ENCODE data around the gene NR2C2.
A peak's percentile ranks its signal among the peaks of the same experiment; 100 is the strongest.
"Not testable (repeated sequence)": the region's sequence is repeated elsewhere in the genome, so short reads cannot be mapped to it uniquely, and the experiment has no call there.

The NR2C2 gene
- total RNA-seq, result 113 to 220 reads per million in 2 experiments

GRCh38 chr3:14947100-14947885 lies at the start of gene NR2C2:
Gene NR2C2 (plus strand): TSS chr3:14947583. CDS start chr3:15003915, 56,332 bp downstream.
- DNase-seq (ENCODE audit: low read depth), result peak; percentile 85

- no peak for DNase-seq (ENCODE audit: low read depth)
Observed at GRCh38 chr3:14898929-14899328, 48.5 kb upstream of the NR2C2 start.

- DNase-seq (ENCODE audit: low read depth), result no peak
Observed at GRCh38 chr3:14899993-14900618, 47.3 kb upstream of the NR2C2 start.

- DNase-seq (ENCODE audit: low read depth), result no peak
Observed at GRCh38 chr3:14900881-14901873, 46.2 kb upstream of the NR2C2 start.

GRCh38 chr3:14902719-14903118 lies 44.7 kb upstream of the NR2C2 start:
- no peak for DNase-seq (ENCODE audit: low read depth)

GRCh38 chr3:14903501-14903900 lies 43.9 kb upstream of the NR2C2 start:
- DNase-seq (ENCODE audit: low read depth), result not testable (repeated sequence)

GRCh38 chr3:14905055-14905657 lies 42.2 kb upstream of the NR2C2 start:
- no peak for DNase-seq (ENCODE audit: low read depth)

- no peak for DNase-seq (ENCODE audit: low read depth)
Observed at GRCh38 chr3:14906355-14906971, 40.9 kb upstream of the NR2C2 start.

- DNase-seq (ENCODE audit: low read depth), result no peak
Observed at GRCh38 chr3:14907043-14907966, 40.1 kb upstream of the NR2C2 start.

GRCh38 chr3:14909250-14909649 lies 38.1 kb upstream of the NR2C2 start:
- DNase-seq (ENCODE audit: low read depth), result no peak

GRCh38 chr3:14911651-14912050 lies 35.7 kb upstream of the NR2C2 start:
- DNase-seq (ENCODE audit: low read depth), result no peak

GRCh38 chr3:14913071-14913925 lies 34.1 kb upstream of the NR2C2 start:
- DNase-seq (ENCODE audit: low read depth), result no peak

GRCh38 chr3:14913926-14914778 lies 33.2 kb upstream of the NR2C2 start:
- no peak for DNase-seq (ENCODE audit: low read depth)

- DNase-seq (ENCODE audit: low read depth), result no peak
Observed at GRCh38 chr3:14914779-14915117, 32.6 kb upstream of the NR2C2 start.

GRCh38 chr3:14915636-14916222 lies 31.7 kb upstream of the NR2C2 start:
- DNase-seq (ENCODE audit: low read depth), result peak; percentile 27

- no peak for DNase-seq (ENCODE audit: low read depth)
Observed at GRCh38 chr3:14918356-14918860, 29.0 kb upstream of the NR2C2 start.

GRCh38 chr3:14920536-14920935 lies 26.8 kb upstream of the NR2C2 start:
- no peak for DNase-seq (ENCODE audit: low read depth)
